Stimulated activated CD4-positive, alpha-beta T cell treated with anti-CD3 and anti-CD28 coated beads, Interleukin-4, amount 100 ng/mL, for 24 hours (primary cell): ENCODE measurements around the gene SULT2B1.
A peak's percentile ranks its signal among the peaks of the same experiment; 100 is the strongest.
"Not testable (repeated sequence)": the region's sequence is repeated elsewhere in the genome, so short reads cannot be mapped to it uniquely, and the experiment has no call there.

Source experiments
- DNase-seq: peaks from one replicate; pipeline ENCODE4 v3.0.0-alpha.2; 2020

SULT2B1 gene

DNA sequence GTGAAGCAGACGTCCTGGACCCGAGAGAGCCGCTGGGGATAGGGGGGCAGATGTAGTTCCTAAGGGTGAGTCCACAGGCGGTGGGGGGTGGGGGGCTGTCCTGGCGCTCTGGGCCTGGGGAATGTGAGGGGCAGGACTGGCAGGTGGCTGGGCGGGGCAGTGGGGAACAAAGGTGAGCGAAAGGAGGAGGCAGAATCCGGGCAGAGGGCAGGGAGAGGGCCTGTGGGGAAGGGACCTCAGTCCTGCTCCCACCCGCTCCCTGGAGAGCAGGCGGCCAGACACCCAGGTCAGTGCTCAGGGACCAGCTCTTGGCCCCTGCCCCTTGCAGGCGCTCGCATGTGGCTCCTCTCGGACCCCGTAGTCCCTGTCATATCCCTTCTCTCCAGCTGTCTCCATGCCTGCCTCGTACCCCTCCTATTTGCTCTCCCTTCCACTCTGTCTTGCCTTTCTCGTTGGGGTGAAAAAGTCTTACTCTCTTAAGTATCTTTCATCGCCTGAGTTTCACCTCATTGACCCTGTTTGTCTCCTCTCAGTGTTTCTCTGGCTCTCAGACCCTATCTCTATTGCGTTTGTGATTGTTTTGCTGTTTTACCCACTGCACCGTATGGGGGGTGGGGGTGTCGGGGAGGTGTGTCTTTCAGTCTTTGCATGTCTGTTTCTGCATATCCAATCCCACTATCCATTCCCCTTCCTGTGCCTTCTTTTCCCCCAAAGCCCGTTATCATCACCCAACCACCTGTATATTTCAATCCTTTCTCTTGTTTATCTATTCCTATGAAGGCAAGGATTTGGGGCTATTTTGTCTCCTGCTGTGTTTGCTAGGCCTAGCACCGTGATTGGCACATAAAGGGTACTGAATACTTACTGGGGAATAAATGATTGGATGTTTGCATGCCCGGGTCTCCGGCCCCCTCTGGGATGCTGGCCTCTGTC lies 73.1 kb downstream of the SULT2B1 start:
- DNase-seq = peak; percentile 7

DNA sequence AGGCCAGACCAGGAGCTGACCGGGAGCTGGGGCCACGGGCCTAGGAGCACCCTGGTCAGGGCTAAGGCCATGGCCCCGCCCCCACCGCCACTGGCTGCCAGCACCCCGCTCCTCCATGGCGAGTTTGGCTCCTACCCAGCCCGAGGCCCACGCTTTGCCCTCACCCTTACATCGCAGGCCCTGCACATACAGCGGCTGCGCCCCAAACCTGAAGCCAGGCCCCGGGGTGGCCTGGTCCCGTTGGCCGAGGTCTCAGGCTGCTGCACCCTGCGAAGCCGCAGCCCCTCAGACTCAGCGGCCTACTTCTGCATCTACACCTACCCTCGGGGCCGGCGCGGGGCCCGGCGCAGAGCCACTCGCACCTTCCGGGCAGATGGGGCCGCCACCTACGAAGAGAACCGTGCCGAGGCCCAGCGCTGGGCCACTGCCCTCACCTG lies 73.9 kb downstream of the SULT2B1 start:
- DNase-seq = no peak

DNA sequence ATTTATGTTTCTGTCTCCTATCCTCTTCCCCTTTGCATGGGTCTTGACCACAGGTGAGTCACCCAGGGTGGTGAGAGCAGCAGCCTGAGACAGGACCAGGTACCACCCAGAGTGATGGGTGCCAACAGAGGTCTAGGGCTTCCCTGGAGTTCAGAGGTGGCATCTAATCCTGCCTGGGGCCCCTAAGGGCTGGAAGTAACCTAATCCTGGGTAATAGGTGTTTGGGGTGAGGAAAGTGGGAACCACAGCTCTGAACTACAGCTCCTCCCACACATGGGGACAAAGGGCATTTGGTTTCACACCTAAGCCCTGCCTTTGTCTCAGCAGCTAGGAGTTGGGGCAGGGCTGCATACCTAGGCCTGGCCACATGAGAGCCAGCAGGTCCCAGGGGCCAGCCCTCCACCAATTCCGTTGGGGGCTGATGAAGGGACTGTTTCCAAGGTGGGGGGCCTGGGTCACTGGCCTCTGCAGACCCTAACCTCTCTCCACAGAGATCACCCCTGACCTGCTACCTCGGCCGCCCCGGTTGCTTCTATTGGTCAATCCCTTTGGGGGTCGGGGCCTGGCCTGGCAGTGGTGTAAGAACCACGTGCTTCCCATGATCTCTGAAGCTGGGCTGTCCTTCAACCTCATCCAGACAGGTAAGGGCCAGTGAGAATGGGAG lies 75.4 kb downstream of the SULT2B1 start:
- DNase-seq = peak; percentile 33

DNA sequence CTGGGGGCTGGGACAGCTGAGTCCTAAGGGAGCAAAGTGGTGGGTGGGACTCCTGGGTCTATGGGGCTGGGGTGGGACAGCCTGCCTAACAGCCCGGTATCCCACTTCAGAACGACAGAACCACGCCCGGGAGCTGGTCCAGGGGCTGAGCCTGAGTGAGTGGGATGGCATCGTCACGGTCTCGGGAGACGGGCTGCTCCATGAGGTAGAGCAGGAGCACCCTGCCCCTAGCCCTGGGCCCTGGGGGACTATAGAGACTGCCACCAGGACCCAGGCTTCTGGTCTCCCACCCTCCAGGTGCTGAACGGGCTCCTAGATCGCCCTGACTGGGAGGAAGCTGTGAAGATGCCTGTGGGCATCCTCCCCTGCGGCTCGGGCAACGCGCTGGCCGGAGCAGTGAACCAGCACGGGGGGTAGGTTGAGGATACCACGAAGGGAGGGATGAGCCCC lies 75.9 kb downstream of the SULT2B1 start:
- no peak for DNase-seq

DNA sequence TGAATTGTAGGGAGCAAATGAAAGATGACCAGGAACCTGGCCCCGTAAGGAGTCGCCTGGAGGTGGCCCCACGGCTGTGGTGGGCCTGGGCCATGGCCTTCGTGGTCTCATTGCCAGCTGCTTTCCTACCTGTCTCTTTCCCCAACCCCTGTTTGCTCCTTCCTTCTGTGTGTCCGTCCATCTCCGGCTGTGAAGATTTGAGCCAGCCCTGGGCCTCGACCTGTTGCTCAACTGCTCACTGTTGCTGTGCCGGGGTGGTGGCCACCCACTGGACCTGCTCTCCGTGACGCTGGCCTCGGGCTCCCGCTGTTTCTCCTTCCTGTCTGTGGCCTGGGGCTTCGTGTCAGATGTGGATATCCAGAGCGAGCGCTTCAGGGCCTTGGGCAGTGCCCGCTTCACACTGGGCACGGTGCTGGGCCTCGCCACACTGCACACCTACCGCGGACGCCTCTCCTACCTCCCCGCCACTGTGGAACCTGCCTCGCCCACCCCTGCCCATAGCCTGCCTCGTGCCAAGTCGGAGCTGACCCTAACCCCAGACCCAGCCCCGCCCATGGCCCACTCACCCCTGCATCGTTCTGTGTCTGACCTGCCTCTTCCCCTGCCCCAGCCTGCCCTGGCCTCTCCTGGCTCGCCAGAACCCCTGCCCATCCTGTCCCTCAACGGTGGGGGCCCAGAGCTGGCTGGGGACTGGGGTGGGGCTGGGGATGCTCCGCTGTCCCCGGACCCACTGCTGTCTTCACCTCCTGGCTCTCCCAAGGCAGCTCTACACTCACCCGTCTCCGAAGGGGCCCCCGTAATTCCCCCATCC lies 76.7 kb downstream of the SULT2B1 start:
- peak; percentile 3 for DNase-seq

DNA sequence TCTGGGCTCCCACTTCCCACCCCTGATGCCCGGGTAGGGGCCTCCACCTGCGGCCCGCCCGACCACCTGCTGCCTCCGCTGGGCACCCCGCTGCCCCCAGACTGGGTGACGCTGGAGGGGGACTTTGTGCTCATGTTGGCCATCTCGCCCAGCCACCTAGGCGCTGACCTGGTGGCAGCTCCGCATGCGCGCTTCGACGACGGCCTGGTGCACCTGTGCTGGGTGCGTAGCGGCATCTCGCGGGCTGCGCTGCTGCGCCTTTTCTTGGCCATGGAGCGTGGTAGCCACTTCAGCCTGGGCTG lies 77.3 kb downstream of the SULT2B1 start:
- DNase-seq = no peak

DNA sequence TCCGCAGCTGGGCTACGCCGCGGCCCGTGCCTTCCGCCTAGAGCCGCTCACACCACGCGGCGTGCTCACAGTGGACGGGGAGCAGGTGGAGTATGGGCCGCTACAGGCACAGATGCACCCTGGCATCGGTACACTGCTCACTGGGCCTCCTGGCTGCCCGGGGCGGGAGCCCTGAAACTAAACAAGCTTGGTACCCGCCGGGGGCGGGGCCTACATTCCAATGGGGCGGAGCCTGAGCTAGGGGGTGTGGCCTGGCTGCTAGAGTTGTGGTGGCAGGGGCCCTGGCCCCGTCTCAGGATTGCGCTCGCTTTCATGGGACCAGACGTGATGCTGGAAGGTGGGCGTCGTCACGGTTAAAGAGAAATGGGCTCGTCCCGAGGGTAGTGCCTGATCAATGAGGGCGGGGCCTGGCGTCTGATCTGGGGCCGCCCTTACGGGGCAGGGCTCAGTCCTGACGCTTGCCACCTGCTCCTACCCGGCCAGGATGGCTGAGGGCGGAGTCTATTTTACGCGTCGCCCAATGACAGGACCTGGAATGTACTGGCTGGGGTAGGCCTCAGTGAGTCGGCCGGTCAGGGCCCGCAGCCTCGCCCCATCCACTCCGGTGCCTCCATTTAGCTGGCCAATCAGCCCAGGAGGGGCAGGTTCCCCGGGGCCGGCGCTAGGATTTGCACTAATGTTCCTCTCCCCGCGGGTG lies 77.8 kb downstream of the SULT2B1 start:
- peak; percentile 24 for DNase-seq

DNA sequence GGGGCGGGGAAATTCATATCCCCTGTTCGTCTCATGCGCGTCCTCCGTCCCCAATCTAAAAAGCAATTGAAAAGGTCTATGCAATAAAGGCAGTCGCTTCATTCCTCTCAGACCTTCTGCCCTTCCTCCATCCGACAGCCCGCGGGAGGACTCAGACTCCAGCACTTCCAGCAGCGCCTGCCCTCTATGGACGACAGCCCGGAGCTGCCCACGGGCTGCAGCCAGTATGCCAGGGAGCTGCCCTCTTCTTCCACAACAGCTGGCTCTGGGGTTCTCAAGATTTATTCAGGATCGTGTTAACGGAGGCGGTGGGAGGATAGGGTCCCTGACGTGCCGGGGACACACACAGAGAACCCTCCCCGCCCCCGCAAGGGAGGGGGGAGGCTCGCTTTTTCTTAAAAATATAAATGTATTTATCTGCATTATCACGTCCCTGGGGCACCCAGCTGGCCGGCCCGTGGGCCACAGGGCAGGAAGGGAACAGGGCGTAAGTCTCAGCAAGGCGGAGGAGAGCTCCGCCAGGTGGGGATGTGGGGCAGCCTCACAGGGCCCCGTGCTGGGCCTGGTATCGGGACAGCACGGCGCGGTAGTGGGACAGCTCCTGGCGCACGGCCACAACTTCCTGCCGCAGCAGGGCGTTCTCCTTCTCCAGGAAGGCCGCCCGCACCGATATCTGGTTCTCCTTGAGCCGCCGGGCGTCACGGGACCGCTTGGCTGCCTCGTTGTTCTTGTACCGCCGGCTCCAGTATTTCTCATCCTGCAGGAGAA lies 78.5 kb downstream of the SULT2B1 start:
- DNase-seq = peak; percentile 3

DNA sequence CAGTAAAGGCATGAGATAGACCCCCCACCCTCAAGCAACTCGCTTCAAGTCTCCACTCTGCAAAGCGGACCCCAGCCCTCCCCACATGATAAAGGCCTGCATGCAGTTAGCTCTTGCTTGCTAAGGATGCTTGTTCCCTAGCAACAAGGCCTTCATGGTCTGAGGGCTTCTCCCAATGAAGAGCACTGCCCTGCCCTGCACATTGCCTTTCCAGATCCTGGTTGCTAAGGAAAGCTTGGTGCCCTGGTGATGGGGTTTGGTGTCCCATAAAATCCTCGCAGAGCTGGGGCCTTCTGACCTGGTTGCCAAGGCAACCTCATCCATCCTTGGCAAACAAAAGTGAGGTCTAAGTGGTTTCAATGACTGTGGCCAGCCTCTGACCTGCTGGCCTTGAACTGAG lies 79.3 kb downstream of the SULT2B1 start:
- DNase-seq = no peak

DNA sequence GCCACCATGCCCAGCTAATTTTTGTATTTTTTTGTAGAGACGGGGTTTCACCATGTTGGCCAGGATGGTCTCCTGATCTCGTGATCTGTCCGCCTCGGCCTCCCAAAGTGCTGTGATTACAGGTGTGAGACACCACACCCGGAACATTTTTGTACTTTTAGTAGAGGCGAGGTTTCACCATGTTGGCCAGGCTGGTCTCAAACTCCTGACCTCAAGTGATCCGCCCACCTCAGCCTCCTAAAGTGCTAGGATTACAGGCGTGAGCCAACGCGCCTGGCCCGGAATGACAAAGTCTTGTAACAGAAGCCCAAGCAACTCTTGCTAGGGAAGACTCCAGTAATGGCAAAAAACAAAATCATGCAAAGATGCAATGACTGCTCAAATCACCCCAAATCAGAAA lies 80.3 kb downstream of the SULT2B1 start:
- not testable (repeated sequence) for DNase-seq

DNA sequence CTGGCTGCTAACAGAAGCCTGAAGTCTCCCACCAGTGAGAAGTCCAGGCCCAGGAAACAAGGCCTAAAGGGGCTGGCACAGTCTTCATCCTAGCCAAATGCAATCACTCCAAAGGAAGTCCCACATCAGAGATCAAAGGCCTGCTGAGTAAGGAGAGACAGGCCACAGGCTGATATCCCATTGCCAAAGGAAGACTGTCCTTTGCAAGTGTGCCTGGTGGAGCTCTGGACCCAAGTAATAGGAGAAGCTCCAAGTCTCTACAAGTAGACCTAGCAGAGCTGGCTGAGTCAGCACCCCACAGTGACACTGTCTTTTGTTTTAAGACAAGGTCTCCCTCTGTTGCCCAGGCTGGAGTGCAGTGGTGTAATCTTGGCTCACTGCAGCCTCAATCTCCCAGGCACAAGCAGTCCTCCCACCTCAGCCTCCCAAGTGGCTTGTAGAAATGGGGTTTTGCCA lies 80.7 kb downstream of the SULT2B1 start:
- DNase-seq = peak; percentile 12

DNA sequence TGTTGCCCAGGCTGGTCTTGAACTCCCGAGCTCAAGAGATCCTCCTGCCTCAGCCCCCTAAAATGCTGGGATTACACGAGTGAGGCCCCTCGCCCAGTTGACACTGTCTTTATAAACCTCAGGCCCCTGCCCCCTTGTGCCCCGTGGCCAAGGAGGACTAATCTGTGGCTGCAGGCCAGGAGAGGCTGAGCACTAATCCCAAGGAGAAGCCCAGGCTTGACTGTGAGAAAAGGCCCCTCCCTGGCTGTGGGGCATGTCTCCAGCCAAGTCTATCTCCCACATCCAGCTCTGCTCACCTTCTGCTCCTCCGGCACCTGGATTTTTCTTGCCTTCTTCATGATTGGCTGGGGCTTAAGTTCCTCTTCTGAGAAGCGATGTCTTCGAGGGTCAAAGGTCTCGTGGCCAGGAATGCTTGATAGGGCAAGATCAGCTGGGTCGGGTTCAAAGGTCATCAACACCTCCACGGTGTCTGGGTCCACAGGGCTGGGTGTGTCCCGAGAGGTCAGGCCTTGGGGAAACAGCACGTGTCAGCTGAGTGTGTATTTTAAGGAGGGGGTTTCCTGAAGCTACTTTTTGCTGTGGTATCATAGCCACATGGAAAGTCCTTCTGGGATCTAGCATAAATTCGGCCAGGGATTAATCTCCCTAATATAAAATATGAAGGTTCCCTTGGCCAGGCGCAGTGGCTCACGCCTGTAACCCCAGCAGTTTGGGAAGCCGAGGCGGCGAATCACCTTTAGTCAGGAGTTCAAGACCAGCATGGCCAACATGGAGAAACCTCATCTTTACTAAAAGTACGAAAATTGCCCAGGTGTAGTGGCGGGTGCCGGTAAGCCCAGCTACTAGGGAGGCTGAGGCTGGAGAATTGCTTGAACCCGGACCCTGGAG lies 81.4 kb downstream of the SULT2B1 start:
- DNase-seq = no peak

DNA sequence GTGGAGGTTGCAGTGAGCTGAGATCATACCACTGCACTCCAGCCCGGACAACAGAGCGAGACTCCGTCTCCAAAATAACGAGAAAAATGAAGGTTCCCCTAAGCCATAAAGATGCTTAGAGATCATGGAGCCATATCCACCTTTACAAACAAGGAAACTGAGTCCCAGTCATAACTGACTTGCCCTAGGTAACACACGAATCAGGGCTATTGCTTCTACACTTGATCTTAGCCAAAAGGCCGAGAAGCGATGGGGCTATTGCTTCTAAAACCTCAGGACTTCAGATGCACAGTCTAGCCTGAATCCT lies 82.0 kb downstream of the SULT2B1 start:
- no peak for DNase-seq

DNA sequence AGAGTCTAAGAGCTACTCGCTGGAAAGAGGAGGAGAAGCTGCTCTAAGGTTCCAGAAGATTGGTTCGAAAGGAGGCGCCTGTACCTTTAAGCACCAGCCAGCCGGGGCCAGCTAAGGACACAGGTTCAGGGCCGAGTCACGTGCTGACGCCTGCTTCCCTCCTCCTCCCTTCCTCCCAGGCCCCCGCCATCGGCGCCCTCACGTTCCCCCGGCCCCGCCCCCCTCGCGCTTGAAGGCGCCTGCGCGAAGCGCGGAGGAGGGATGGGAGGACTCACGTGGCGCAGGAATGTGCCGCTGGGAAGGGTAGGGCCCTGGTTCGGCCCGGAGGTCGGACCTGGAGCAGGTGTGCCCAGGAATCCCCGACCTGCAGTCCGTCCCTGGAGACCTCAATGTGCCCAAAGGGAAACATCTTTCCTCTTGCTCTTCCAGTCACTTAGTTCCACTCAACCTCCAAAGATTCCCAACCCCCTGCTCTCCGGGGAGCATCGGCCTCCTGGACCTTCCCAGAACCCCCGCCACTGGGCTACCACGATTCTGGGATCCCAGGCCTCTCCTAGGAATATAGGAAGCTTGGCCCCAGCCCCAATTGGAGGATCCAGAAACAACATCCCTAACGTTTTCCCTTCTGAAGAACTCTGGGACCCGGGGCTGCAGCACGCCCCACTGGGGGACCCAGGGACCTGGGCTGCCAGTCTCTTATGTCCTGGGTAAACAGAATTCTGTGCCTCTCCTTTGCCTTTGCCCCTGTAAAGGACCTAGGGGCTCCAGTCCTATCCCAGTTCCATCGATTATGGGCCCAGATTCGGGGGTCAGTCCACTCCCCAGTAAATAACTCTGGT lies 82.7 kb downstream of the SULT2B1 start:
- peak; percentile 93 for DNase-seq

DNA sequence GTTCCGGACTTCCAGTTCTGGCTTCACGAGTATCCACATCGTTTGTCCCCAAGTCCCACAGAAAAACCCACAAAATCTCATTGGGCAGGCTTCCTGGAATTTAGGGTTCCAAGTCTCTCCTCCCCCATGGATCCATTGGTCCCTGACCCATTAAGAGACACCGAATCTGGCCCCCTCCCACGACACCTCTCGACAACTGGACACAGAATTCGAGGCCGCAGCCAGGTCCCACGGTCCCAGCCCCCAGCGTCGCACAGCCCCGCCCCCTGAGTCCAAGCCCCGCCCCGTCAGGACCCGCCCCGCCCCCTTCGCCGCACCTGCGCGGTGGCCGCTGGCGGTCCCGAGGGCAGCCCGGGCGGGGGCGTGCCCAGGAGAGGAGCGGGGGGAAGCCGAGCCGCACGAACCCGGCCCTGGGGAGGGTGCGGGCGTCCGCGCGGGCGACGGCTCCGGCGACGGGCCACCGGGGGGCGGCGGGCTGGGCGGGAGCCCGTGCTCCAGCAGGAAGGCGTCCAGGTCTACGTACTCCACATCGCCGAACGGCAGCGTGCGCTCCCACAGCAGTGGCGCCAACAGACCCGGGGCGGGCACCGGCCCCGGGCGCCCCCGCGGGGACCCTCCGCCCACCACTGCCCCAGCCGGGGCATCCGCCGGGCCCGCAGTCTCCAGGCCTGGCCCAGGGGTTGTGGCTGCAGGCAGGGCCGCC lies 83.4 kb downstream of the SULT2B1 start:
- peak; percentile 75 for DNase-seq

DNA sequence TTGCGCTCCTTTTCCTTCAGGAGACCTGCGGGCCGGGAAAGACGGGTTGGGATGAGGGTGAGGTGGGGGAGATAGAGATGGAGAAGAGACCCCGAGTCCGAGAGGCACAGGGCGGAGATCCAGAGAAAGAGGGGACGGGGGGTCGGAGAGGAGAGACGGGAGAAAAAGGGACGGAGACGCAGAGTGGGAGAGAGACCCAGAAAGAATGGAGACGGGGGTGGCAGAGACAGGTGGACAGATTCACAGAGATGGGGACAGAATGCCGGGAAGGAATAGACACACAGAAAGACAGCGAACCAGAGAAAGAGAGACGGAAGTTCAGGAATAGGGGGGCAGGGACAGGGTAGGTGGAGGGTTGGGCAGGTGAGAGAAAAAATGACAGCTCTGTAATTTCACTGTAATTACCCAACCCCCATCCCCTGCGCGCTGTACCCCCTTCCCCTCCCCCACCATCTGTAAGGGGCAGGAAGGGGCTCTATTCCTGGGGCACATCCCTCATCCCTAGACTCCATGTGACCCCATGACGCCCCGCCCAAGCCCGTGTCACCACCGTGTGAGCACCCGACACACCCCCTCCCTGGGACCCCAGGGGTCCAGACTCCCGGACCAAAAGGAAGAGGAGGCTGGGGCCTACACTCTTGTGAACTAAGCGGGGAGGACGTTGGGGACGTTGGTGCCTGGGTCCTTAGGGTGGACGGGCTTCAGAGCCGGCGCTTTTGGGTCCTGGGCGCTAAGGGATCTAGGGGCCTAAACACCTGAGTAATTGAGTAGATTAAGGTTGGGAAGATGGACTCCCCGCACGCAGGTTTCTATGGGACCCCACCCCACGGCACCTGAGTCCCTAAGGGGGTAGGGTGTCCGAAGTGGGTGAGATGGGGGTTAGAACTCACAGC lies 84.2 kb downstream of the SULT2B1 start:
- DNase-seq = peak; percentile 16

DNA sequence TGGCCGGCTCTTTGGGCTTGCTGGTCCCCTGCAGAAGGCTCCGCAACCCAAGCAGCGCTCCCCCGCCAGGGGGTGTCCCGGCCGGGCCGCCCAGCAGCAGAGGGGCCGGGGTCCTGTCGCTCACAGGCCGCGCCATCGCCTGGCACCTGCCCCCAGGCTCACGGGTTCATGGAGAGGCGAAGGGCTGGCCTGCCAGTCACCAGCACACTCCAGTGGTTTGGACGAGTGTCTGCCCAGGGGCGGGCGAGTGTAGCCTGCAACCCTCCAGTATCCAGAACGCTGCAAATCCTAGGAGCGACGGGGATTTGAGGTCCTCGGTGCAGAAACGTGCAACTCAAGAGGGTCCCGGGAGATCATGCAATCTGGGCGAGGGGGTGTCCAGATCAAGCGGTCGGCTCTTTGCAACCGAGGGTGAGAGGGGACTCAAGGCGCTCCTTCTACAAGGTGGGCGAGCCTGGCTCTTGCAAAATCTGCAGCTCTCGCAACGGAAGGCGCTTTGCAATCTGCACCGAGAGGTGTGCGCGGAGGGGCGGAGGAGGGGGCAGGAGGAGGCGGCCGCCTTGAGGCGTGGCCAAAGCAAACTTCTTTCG lies 85.0 kb downstream of the SULT2B1 start, which contains the start of gene DBP:
DBP (minus strand) TSS at position 521 of the 590 bp plus-strand sequence; CDS start at position 136, 385 bp downstream.
- no peak for DNase-seq
